GM12874 (cell line): ENCODE data around the gene EIPR1.

Source experiments
- CTCF ChIP-seq: IDR thresholded peaks from 2 replicates; pipeline ENCODE4 v1.5.1; 2011; ENCODE audit warnings: low read depth, mild to moderate bottlenecking, control low read depth, low read length, moderate library complexity; ENCODE audit not compliant: insufficient read depth

Gene EIPR1

DNA sequence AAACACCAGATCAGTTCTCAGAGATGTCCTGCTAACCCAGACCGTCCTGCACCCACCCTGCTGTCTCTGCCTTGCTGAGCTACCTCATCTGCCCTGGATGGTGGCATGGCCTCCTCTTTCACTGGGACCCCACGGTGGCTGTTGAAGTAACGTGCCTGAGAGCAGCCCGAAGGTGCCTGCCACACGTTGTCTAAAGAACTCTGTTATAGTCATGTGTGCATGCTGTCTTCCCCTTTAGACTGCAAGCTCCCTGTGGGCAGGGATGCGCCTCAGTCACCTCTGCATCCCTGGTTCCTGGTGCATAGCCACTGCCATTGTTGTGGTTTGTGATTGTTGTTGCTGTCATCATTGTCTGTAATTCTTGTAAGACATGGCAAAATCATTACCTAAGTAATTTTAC is 235.9 kb downstream of the EIPR1 start:
- TF ChIP-seq CTCF = no peak

GRCh38 chr2:3139906-3140305 is 237.7 kb downstream of the EIPR1 start:
- TF ChIP-seq CTCF = no peak
